T-helper 2 cell treated with Interferon-gamma antibody and Interleukin-4, amounts not matched to agents 100 ng/mL and 5 ng/mL, for 36 hours (primary cell): ENCODE measurements around the gene PPP4C. TPM values are rescaled to one million over a fixed set of nuclear protein-coding genes. Genes with fewer than 3 reads are reported as not detected.
"Not testable (repeated sequence)": the region's sequence is repeated elsewhere in the genome, so short reads cannot be mapped to it uniquely, and the experiment has no call there.

ENCODE experiments used
- intact Hi-C: fragments of 100-400 bp; cut with micrococcal nuclease; formaldehyde crosslinking; loops from one replicate; pipeline ENCODE4 v1.15.1; 2023
- total RNA-seq: library from RNA; stranded (reverse); gene quantifications from 2 replicates; pipeline ENCODE4 v1.2.3, GENCODE V29; 2022

Gene PPP4C
- total RNA-seq, 1 donor from 2014 or later = 140 TPM

DNA sequence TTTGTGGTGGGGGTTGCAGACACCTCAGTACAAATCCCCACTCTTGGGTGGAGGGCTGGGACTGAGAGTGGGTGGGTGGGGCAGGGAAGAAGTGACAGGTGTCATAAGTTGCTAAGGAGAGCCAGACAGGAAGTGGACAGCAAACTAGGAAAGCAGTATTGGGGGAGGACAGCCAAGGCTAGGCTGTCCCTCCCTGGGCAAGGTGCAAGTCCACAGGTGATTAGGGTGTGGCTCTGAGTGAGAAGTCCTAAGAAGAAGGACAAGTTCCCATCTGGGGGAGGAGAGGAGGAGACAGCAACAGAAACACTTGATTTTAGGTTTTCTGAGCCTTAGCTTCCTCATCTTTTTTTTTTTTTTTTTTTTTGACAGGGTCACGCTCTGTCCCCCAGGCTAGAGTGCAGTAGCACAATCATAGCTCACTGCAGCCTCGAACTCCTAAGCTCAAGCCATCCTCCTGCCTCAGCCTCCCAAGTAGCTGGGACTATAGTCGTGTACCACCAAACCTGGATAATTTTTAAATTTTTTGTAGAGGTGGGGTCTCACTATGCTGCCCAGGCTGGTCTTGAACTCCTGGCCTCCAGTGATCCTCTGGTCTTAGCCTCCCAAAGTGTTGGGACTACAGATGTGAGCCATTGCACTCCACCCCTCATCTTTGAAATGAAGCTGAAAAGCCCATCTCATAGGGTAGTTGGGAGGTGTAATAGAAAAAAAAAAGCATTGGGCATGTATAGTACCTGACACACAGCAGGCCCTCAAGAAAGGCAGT lies 44.7 kb downstream of the PPP4C start:
- intact Hi-C loops = no loop called here

DNA sequence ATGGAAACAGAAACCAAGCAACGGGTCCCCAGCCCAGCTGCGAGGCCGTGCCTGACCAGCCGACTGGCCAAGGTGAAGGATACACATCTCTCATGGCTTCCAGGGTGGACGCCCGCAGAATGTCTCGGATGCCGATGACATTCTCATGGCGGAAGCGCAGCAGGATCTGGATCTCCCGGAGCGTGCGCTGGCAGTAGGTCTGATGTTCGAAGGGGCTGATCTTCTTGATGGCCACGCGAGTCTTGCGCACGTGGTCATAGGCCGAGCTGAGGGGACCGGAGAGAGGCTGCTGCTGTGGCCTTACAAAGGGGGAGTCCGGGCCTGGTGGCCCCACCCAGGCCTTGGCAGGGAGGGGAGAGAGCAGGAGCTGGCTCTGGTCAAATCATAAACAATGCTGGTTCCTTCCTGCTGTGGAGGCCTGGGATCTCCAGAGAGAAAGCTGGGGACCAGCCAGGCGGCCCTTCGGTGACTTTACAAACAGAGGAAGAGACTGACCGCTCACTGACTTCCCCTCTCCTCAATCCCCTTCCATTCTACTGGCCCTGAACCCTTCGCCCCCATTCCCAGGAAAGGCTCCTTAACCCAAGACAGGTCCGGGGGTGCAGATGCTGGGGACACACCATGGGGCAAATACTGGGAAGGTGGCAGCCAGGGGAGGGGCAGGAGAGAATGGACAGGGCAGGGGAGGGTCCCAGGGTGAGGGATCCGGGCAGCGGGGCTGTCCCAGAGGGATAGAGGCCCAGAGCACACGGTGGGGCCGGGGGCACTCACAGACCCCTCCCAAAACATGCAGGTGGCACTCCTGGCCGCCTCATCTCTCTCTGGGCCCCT lies 46.2 kb downstream of the PPP4C start:
- intact Hi-C loops = loop anchor here (2.0 kb wide), 1 partner anchor 57 kb away; the partner anchor contains the start of gene ALDOA

DNA sequence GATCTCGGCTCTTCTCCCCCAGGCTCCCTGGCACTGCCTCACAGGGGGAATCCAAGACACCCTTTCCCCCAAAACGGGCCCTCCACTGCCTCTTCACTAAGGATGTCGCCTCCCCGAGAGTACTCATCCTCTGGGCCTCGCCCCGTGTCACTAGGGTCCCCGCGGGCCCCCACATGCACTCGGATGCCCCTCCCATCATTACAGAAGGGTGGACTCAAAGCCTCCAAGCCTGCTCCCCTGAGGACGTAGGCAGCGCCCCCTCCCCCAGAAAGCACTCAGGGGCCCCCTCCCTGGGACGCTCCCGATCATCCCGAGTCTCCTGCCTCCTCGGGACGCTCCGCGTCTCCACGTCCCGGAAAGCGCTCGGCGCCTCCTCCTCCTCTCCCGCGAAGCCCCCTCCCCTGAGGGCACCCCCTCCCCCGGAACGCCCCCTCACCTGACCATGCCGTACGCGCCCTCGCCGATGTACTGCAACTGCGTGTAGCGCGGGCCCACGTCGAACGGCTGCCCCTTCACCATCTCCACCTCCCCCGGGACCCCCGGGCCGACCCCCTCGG lies 46.9 kb downstream of the PPP4C start:
- intact Hi-C loops = loop anchor here (2.0 kb wide), 1 partner anchor 58 kb away; the partner anchor contains the start of gene ALDOA

DNA sequence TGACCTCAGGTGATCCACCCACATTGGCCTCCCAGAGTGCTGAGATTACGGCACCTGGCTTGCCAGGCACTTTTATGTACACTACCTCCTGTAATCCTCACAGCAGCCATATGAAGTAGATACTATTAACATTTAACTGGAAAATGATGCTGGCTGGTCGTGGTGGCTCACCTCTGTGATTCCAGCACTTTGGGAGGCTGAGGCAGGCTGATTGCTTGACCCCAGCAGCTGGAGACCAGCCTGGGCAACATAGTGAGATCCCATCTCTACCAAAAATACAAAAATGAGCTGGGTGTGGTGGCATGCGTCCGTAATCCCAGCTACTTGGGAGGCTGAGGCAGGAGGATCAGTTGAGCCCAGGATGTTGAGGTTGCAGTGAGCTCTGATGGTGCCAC lies 49.2 kb downstream of the PPP4C start:
- intact Hi-C loops = no loop called here

DNA sequence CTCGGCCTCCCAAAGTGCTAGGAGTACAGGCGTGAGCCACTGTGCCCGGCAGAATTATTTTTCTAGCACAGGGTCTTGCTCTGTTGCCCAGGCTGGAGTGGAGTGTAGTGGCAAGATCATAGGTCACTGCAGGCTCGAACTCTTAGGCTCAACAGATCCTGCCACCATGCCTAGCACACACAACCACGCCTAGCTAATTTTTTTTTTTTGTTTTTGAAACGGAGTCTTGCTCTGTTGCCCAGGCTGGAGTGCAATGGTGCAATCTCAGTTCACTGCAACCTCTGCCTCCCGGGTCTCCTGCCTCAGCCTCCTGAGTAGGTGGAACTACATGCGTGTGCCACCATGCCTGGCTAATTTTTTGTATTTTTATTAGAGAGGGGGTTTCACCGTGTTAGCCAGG lies 49.9 kb downstream of the PPP4C start:
- intact Hi-C loops = not testable (repeated sequence)

DNA sequence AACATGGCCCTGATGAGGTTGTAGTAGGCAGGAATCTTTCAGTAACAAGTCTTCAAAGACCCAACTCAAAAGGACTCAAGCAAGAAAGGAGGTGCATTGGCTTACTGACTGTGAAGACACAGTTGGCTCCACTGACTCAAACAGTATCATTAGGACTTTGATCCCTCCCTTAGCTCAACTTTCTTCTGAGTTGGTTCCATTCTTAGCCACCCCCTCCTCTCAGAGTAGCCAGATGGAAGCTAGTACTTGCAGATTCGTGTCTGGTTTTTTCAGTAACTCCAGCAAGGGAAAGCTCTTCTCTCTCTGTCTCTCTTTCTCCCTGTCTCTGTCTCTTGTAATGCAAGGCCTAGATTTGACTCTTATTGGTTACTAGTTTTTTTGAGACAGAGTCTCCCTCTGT lies 52.2 kb downstream of the PPP4C start:
- intact Hi-C loops = no loop called here

DNA sequence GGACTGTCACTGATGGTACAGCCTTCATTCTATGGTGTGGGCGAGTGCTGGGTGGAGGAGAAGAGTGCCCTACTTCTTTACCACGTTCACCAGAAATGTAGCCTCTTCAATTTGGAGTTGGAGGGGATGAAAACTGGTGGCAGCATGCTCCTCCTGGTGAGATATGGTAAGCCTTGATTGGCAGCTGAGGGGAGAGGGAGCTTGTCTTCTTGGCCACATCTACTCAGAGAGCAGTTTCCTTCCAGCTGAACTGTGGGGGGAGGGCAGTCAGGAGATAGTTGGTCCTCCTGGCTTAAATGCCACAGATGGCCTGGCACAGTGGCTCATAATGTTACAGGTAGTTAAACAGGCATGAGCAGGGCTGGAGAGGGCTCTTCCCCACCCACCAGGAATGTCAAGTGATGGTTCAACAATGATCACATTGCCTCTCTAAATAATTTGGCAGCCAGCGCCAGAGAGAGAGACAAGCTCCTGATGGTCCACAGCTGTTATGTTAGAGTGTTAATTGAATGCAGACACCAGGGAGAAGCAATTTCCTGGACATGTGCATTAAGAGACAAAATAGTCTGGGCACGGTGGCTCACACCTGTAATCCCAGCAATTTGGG lies 56.2 kb downstream of the PPP4C start:
- intact Hi-C loops = no loop called here

DNA sequence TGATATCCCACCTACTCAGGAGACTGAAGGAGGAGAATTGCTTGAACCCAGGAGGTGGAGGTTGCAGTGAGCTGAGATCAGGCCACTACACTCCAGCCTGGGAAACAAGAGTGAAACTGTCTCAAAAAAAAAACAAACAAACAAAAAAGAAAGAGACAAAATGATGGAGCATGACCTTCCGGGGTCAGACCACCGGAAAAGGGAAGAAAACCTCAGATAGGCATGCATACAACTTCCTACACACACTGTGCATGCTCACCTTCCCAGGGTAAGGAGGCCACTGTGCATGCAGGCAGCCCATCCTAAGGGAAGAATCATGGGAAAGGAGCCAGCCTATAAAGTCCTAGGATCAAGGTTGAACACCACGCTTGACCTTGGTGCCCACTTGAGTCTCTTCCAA lies 56.8 kb downstream of the PPP4C start:
- intact Hi-C loops = no loop called here

Other genes starting within 250 kb of the PPP4C start
- gene CDIPT, start 212.8 kb upstream of the PPP4C start, total RNA-seq = 60.2 and 61.4 TPM in 2 replicates
- not detected in 2 replicates for gene SEZ6L2, start 176.4 kb upstream of the PPP4C start, total RNA-seq
- gene ASPHD1, start 175.5 kb upstream of the PPP4C start, total RNA-seq = 0.16 TPM in 1 of 2 replicates, not detected in the other
- 34.0 and 36.1 TPM in 2 replicates for gene KCTD13, start 149.8 kb upstream of the PPP4C start, total RNA-seq
- gene TMEM219, start 113.9 kb upstream of the PPP4C start, total RNA-seq = 55.9 and 56.1 TPM in 2 replicates
- gene TAOK2, start 102.1 kb upstream of the PPP4C start, total RNA-seq = 44.2 and 45.3 TPM in 2 replicates
- 43.0 and 48.2 TPM in 2 replicates for gene HIRIP3, start 80.4 kb upstream of the PPP4C start, total RNA-seq
- 103 and 106 TPM in 2 replicates for gene INO80E, start 79.8 kb upstream of the PPP4C start, total RNA-seq
- gene DOC2A, start 65.0 kb upstream of the PPP4C start, total RNA-seq = 0.25 TPM in 1 of 2 replicates, not detected in the other
- gene C16orf92, start 52.8 kb upstream of the PPP4C start, total RNA-seq = not detected in 2 replicates
- gene TLCD3B, start 44.7 kb upstream of the PPP4C start, total RNA-seq = 2.7 and 3.6 TPM in 2 replicates
- gene ALDOA, start 10.2 kb upstream of the PPP4C start, total RNA-seq = 1,452 and 1,473 TPM in 2 replicates
- 0.89 and 1.0 TPM in 2 replicates for gene TBX6, start 15.9 kb downstream of the PPP4C start, total RNA-seq
- gene YPEL3, start 20.2 kb downstream of the PPP4C start, total RNA-seq = 30.6 and 32.8 TPM in 2 replicates
- gene GDPD3, start 37.5 kb downstream of the PPP4C start, total RNA-seq = 7.7 and 8.7 TPM in 2 replicates
- 52.8 and 61.6 TPM in 2 replicates for gene MAPK3, start 47.2 kb downstream of the PPP4C start, total RNA-seq
- 1,841 and 1,902 TPM in 2 replicates for gene CORO1A, start 107.6 kb downstream of the PPP4C start, total RNA-seq
- 168 and 178 TPM in 2 replicates for gene BOLA2B, start 117.7 kb downstream of the PPP4C start, total RNA-seq
- 65.6 and 102 TPM in 2 replicates for gene SLX1A, start 117.9 kb downstream of the PPP4C start, total RNA-seq
- gene SULT1A3, start 123.3 kb downstream of the PPP4C start, total RNA-seq = 29.5 and 37.5 TPM in 2 replicates
- gene NPIPB13, start 172.5 kb downstream of the PPP4C start, total RNA-seq = 15.1 and 23.7 TPM in 2 replicates